SK-N-SH (cell line): ENCODE results near the gene SIKE1.

Source experiments
- GABPA ChIP-seq: IDR thresholded peaks from 2 replicates; pipeline ENCODE4 v1.4.0; 2012; ENCODE audit warnings: low read depth, mild to moderate bottlenecking
- TEAD4 ChIP-seq: IDR thresholded peaks from 2 replicates; pipeline ENCODE4 v1.4.0; 2012; ENCODE audit warnings: mild to moderate bottlenecking, borderline replicate concordance; ENCODE audit not compliant: insufficient read depth
- USF1 ChIP-seq: IDR thresholded peaks from 2 replicates; pipeline ENCODE4 v1.4.0; 2012; ENCODE audit warnings: low read depth, borderline replicate concordance
- TF ChIP-seq, protein P1 (sequence below): fragments of 200-600 bp; sonication (generic); IDR thresholded peaks from 2 replicates; pipeline ENCODE4 v1.6.1; 2017; ENCODE audit warnings: antibody characterized with exemption, mild to moderate bottlenecking, moderate library complexity

- TF ChIP-seq GABPA: no peak
- no peak for TF ChIP-seq TEAD4
- TF ChIP-seq, protein P1, sequence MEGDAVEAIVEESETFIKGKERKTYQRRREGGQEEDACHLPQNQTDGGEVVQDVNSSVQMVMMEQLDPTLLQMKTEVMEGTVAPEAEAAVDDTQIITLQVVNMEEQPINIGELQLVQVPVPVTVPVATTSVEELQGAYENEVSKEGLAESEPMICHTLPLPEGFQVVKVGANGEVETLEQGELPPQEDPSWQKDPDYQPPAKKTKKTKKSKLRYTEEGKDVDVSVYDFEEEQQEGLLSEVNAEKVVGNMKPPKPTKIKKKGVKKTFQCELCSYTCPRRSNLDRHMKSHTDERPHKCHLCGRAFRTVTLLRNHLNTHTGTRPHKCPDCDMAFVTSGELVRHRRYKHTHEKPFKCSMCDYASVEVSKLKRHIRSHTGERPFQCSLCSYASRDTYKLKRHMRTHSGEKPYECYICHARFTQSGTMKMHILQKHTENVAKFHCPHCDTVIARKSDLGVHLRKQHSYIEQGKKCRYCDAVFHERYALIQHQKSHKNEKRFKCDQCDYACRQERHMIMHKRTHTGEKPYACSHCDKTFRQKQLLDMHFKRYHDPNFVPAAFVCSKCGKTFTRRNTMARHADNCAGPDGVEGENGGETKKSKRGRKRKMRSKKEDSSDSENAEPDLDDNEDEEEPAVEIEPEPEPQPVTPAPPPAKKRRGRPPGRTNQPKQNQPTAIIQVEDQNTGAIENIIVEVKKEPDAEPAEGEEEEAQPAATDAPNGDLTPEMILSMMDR: no peak
- TF ChIP-seq USF1: no peak
Observed at GRCh38 chr1:114720492-114720891, 60.0 kb downstream of the SIKE1 start.
